Effector memory CD8-positive, alpha-beta T cell (primary cell): ENCODE data around the gene PCSK9.
A peak's percentile ranks its signal among the peaks of the same experiment; 100 is the strongest.

Experiments
- ATAC-seq: fragments of 150-1000 bp; cut with Tn5 transposase; replicated peaks from 2 replicates; pipeline ENCODE4 v1.10.0; 2021; ENCODE audit warnings: mild to moderate bottlenecking, moderate library complexity
- DNase-seq, 3 experiments: peaks; one replicate each; pipeline ENCODE4 v3.0.0; 2021
- H3K27ac Mint-ChIP-seq, 2 donors: one replicate each; pipeline ENCODE4 v1.8.0; 2022; ENCODE audit warnings: mild to moderate bottlenecking in 2 of 2, mixed read lengths in 2 of 2, moderate library complexity in 2 of 2
- H3K27me3 Mint-ChIP-seq, 2 donors: one replicate each; pipeline ENCODE4 v1.8.0; 2022; ENCODE audit warnings: mixed read lengths in 2 of 2
- H3K36me3 Mint-ChIP-seq: one replicate; pipeline ENCODE4 v1.8.0; 2022; ENCODE audit warnings: mild to moderate bottlenecking, moderate library complexity, mixed read lengths; ENCODE audit not compliant: insufficient read depth
- H3K4me1 Mint-ChIP-seq, 2 donors: one replicate each; pipeline ENCODE4 v1.8.0; 2022; ENCODE audit warnings: low read depth in 2 of 2, mixed read lengths in 2 of 2
- H3K4me3 Mint-ChIP-seq, 2 donors: one replicate each; pipeline ENCODE4 v1.8.0; 2022; ENCODE audit warnings: mild to moderate bottlenecking in 2 of 2, mixed read lengths in 2 of 2, moderate library complexity in 2 of 2
- H3K9me3 Mint-ChIP-seq, 2 donors: one replicate each; pipeline ENCODE4 v1.8.0; 2022; ENCODE audit warnings: mixed read lengths in 2 of 2

Gene PCSK9

GRCh38 chr1:55061706-55062321, 22.5 kb downstream of the PCSK9 start:
- H3K4me3 Mint-ChIP-seq: no peak overlapping the region
- no peak for ATAC-seq
- H3K27me3 Mint-ChIP-seq: no peaks in the 10 kb centered on the region
- H3K4me1 Mint-ChIP-seq: peaks cover 0 to 6% of the 10 kb centered on the region in 2 donors
- H3K27ac Mint-ChIP-seq: no peak overlapping the region
- no peaks in the 10 kb centered on the region for H3K9me3 Mint-ChIP-seq
- H3K36me3 Mint-ChIP-seq: peaks cover 6% of the 10 kb centered on the region
- no peak for DNase-seq

GRCh38 chr1:55062801-55063576, 23.6 kb downstream of the PCSK9 start:
- peak overlapping the region in 1 of 2 donors; percentile 46 for H3K27ac Mint-ChIP-seq
- ATAC-seq (no peak), DNase-seq (no peak)
- H3K36me3 Mint-ChIP-seq: peaks cover 15% of the 10 kb centered on the region
- peaks cover 0 to 6% of the 10 kb centered on the region in 2 donors for H3K4me1 Mint-ChIP-seq
- H3K9me3 Mint-ChIP-seq: no peaks in the 10 kb centered on the region
- no peaks in the 10 kb centered on the region for H3K27me3 Mint-ChIP-seq
- no peak overlapping the region for H3K4me3 Mint-ChIP-seq

GRCh38 chr1:55063577-55063942, 24.2 kb downstream of the PCSK9 start:
- H3K4me3 Mint-ChIP-seq: no peak overlapping the region
- DNase-seq: no peak
- H3K27ac Mint-ChIP-seq: no peak overlapping the region
- H3K36me3 Mint-ChIP-seq: peaks cover 19% of the 10 kb centered on the region
- ATAC-seq: no peak
- no peaks in the 10 kb centered on the region for H3K27me3 Mint-ChIP-seq
- H3K4me1 Mint-ChIP-seq: peaks cover 0 to 6% of the 10 kb centered on the region in 2 donors
- no peaks in the 10 kb centered on the region for H3K9me3 Mint-ChIP-seq

- Mint-ChIP-seq H3K27ac (no peak overlapping the region), H3K36me3 (peaks cover 25% of the 10 kb centered on the region), H3K4me1 (peaks cover 4 to 6% of the 10 kb centered on the region in 2 donors), H3K9me3 (no peaks in the 10 kb centered on the region), H3K27me3 (no peaks in the 10 kb centered on the region), H3K4me3 (no peak overlapping the region)
- no peak for DNase-seq
- no peak for ATAC-seq
Observed at GRCh38 chr1:55064071-55064581, 24.8 kb downstream of the PCSK9 start.

GRCh38 chr1:55064861-55065263, 25.5 kb downstream of the PCSK9 start:
- Mint-ChIP-seq H3K36me3 (peaks cover 32% of the 10 kb centered on the region), H3K27me3 (no peaks in the 10 kb centered on the region), H3K27ac (no peak overlapping the region), H3K4me1 (peaks cover 4 to 6% of the 10 kb centered on the region in 2 donors), H3K9me3 (no peaks in the 10 kb centered on the region), H3K4me3 (no peak overlapping the region)
- ATAC-seq (no peak), DNase-seq (no peak)

DNA sequence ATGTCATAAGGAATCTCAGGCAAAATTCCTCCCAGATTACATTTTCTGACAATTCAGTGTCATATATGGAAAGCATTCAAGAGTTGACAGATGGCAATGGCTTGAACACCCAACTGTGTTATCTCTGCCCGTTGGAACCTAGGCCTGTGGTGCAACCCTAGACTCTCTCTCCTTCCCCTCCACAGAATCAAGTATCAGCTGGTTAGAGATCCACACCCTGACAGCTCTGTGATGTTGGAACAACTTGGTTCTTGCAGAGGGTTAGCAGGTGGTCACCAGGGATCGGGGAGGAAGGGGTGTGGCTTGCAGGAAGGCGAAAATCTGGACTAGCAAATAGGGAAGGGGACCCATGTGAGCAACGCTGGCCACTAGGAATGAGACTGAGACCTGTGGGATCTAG, 26.3 kb downstream of the PCSK9 start:
- no peak for DNase-seq
- Mint-ChIP-seq H3K27me3 (no peaks in the 10 kb centered on the region), H3K36me3 (peaks cover 40% of the 10 kb centered on the region), H3K9me3 (no peaks in the 10 kb centered on the region), H3K4me3 (no peak overlapping the region), H3K4me1 (peaks cover 3 to 4% of the 10 kb centered on the region in 2 donors), H3K27ac (no peak overlapping the region)
- no peak for ATAC-seq

- no peaks in the 10 kb centered on the region for H3K27me3 Mint-ChIP-seq
- no peak overlapping the region for H3K4me3 Mint-ChIP-seq
- peak overlapping the region; percentile 33 to 47 for H3K27ac Mint-ChIP-seq
Observed at GRCh38 chr1:55067022-55067778, 27.9 kb downstream of the PCSK9 start.

DNA sequence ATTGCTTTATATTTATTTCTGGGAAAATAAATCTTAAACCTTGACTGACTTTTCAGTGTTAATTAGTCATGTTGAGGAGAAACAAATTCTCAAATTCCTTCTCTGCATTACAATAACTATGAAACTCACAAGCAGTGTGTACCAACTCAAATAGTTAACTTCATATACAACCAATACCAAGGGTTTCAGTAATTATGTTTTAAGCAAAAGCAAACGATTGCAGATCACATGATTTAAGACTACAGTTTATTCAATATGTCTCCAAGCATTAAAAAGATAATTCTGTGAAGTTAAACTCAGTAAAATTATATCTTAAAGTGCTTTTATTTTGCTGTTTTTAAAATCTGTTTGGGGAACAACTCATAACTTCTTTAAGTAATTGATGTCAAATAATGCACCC, 28.6 kb downstream of the PCSK9 start:
- Mint-ChIP-seq H3K27me3 (no peaks in the 10 kb centered on the region), H3K27ac (no peak overlapping the region), H3K9me3 (no peaks in the 10 kb centered on the region), H3K4me1 (peaks cover 0 to 4% of the 10 kb centered on the region in 2 donors), H3K4me3 (no peak overlapping the region), H3K36me3 (peaks cover 60% of the 10 kb centered on the region)
- no peak for DNase-seq
- no peak for ATAC-seq

More at GRCh38 chr1:55067022-55067778, 27.9 kb downstream of the PCSK9 start:
- ATAC-seq (no peak), DNase-seq (no peak)
- H3K4me1 Mint-ChIP-seq: peaks cover 0 to 4% of the 10 kb centered on the region in 2 donors
- H3K36me3 Mint-ChIP-seq: peaks cover 55% of the 10 kb centered on the region
- no peaks in the 10 kb centered on the region for H3K9me3 Mint-ChIP-seq

DNA sequence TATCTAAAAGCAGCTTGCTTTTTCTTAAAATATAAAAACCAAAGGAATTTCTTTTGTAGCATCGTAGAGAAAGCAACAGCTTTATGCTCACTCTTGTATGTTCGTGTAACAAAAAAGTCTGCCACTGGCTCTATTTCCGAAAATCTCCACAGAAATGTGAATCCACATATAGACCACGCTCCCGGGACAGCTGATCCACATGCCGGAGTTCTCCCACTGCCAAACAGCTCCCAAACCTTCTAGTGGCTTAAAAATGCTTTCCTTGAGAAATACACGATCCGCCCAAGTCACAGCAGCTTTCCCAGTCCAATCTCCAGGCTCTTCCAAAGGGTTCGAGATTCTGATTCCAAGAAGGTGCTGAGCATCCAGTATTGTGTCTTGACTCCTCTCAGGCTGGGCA, 29.3 kb downstream of the PCSK9 start:
- Mint-ChIP-seq H3K4me1 (peaks cover 0 to 4% of the 10 kb centered on the region in 2 donors), H3K4me3 (no peak overlapping the region), H3K36me3 (peaks cover 67% of the 10 kb centered on the region), H3K9me3 (no peaks in the 10 kb centered on the region), H3K27me3 (no peaks in the 10 kb centered on the region), H3K27ac (peak overlapping the region in 1 of 2 donors; percentile 83)
- DNase-seq (no peak), ATAC-seq (no peak)

GRCh38 chr1:55069280-55069679, 29.9 kb downstream of the PCSK9 start:
- Mint-ChIP-seq H3K36me3 (peaks cover 73% of the 10 kb centered on the region), H3K27me3 (no peaks in the 10 kb centered on the region), H3K4me1 (peaks cover 0 to 4% of the 10 kb centered on the region in 2 donors), H3K9me3 (no peaks in the 10 kb centered on the region), H3K4me3 (no peak overlapping the region), H3K27ac (peak overlapping the region; percentile 75 to 83)
- no peak for ATAC-seq
- DNase-seq: no peak

- DNase-seq (no peak), ATAC-seq (no peak)
- H3K4me3 Mint-ChIP-seq: no peak overlapping the region
- H3K9me3 Mint-ChIP-seq: no peaks in the 10 kb centered on the region
- H3K36me3 Mint-ChIP-seq: peaks cover 84% of the 10 kb centered on the region
- peaks cover 0 to 4% of the 10 kb centered on the region in 2 donors for H3K4me1 Mint-ChIP-seq
- H3K27me3 Mint-ChIP-seq: no peaks in the 10 kb centered on the region
- peak overlapping the region; percentile 75 to 83 for H3K27ac Mint-ChIP-seq
Observed at GRCh38 chr1:55070293-55071164, 31.2 kb downstream of the PCSK9 start.

- Mint-ChIP-seq H3K27me3 (no peaks in the 10 kb centered on the region), H3K4me1 (peaks cover 0 to 7% of the 10 kb centered on the region in 2 donors), H3K4me3 (no peak overlapping the region), H3K9me3 (no peaks in the 10 kb centered on the region), H3K27ac (peak overlapping the region in 1 of 2 donors; percentile 88), H3K36me3 (peaks cover 90% of the 10 kb centered on the region)
- ATAC-seq (no peak), DNase-seq (no peak)
Observed at GRCh38 chr1:55071477-55071876, 32.1 kb downstream of the PCSK9 start.
